Pancreas (tissue), 10 donors: ENCODE measurements around the gene CXCL12. TPM values are rescaled to one million over a fixed set of nuclear protein-coding genes. Genes with fewer than 3 reads are reported as not detected.
A peak's percentile ranks its signal among the peaks of the same experiment; 100 is the strongest.

Experiments used
- ATAC-seq, 4 donors: fragments of 200-7000 bp; cut with Tn5 transposase; one replicate each; pipeline versions ENCODE4 v1.8.0 to v1.9.1; 2020; ENCODE audit warnings: mild to moderate bottlenecking in 4 of 4, moderate library complexity in 4 of 4
- DNase-seq, 6 donors: peaks; one replicate each; pipeline ENCODE4 v3.0.0-alpha.2; 2020
- FAIRE-seq: peaks from 2 replicates; lab custom pipeline; 2012; peaks lifted over from hg19 to GRCh38; lab: Jason Lieb, UNC
- H3K27ac ChIP-seq, 4 donors: fragments of 200-600 bp; sonication (generic); 1 replicate in 3 of 4; 2 replicates in 1 of 4; pipeline versions ENCODE4 v1.5.0 to v1.8.0; 2020
- H3K27me3 ChIP-seq, 4 donors: fragments of 200-600 bp; one replicate each; pipeline ENCODE4 v1.8.0; 2021
- H3K36me3 ChIP-seq, 3 donors: fragments of 200-600 bp; sonication (generic) in 1 of 3; one replicate each; pipeline versions ENCODE4 v1.5.0 to v1.8.0; 2020 to 2021
- H3K4me1 ChIP-seq, 3 donors: fragments of 200-600 bp; one replicate each; pipeline ENCODE4 v1.8.0; 2021
- H3K4me3 ChIP-seq, 4 donors: fragments of 200-600 bp; sonication (generic) in 2 of 4; one replicate each; pipeline versions ENCODE4 v1.5.0 to v1.8.0; 2020 to 2021
- H3K9me3 ChIP-seq, 4 donors: fragments of 200-600 bp; one replicate each; pipeline ENCODE4 v1.8.0; 2021
- WGBS, 2 donors: extraction: QIAGEN DNeasy Blood & Tissue Kit; methylation state at CpG; one replicate each; pipeline ENCODE4 v1.1.7; 2013; 5-methylcytosine and 5-hydroxymethylcytosine counted together
- intact Hi-C, 3 donors: fragments of 100-400 bp; cut with DNase I; formaldehyde crosslinking; loops; one replicate each; pipeline versions ENCODE4 v1.11.1 to v1.14.2; 2022
- polyA plus RNA-seq, 2 donors: library from polyadenylated mRNA; stranded (reverse); fragments of 200-250 nt; gene quantifications; one replicate each; pipeline ENCODE4 v1.2.3, GENCODE V29; 2013
- total RNA-seq, 6 donors: library from RNA; stranded (reverse); fragmentation: NEBNext Ultra II Directional in 4 of 6; extraction: Animal tissue kit (Norgen Biotek cat#: 25700) in 4 of 6; gene quantifications; one replicate each; pipeline versions ENCODE4 v1.2.1 to v1.2.4, GENCODE V29; 2021 to 2023
- TF ChIP-seq, protein P1 (sequence below), 4 donors: fragments of 200-600 bp; sonication (generic) in 3 of 4; IDR thresholded peaks; one replicate each; pipeline versions ENCODE4 v1.5.0 to v1.8.0; 2021; ENCODE audit warnings: antibody characterized with exemption in 4 of 4
- donor health status: healthy with polysubstance abuse.
- donor health status: DM: no; HTN: no; CAD: no; lungs with moderate emphysema.
- donor health status: DM: no; HTN: no; CAD: no.
- donor health status: control.
- donor health status: control.
- donor health status: Bipolar disorder and iron deficiency.
- donor health status: DM: yes; HTN: yes; CAD: no.
- donor health status: DM: no; HTN: no; CAD: no.
- donor health status: DM: no; HTN: no; CAD: no.
- donor health status: DM: yes; HTN: yes; CAD: no.

The CXCL12 gene
- total RNA-seq (100 to 1,000 TPM in 3 of 6 donors, 10 to 100 TPM in 3; 80.2 to 131 (median 106) TPM), polyA plus RNA-seq (10 to 100 TPM; 35.9 to 51.1 TPM)

DNA sequence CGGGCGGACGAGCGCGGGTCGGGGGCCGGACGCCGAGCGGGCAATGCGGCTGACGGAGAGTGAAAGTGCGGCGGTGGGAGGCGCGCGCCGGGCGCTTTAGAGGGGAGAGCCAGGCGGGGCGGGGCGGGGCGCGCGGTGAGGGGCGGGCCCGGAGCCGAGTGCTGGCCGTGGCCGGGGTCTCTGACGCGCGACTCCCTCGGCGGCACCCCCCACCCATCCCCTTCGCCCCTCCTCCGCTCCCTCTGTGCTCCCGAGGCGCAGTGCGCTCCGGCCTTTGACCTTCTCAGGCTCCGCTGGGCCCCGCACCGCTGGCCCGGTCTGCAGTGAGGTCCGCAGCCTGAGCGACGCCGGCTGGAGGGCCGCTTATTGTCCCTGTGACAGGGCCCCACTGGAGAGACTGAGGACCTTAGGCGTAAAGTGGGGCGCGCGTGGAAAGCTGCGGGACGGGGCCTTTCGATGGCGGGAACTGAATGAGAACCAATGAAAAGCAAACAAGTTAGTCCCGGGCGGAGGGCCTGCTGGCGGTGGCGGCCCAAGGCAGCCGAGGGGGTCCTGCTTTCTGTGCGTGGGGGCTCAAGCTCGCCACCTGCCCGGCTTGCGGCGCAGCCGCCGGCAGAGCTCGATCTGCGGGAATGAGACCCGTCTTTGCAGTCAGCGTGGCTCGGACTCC, at the start of gene CXCL12:
TSS of gene CXCL12 (minus strand) at position 72 of the 670 bp plus-strand sequence. CDS start 92 bp downstream, outside the sequence.
- DNase-seq (peak; percentile 62 to 85 (median 70)), ATAC-seq (peak; percentile 53 to 66 (median 58)), FAIRE-seq (no peak)
- TF ChIP-seq, protein P1, sequence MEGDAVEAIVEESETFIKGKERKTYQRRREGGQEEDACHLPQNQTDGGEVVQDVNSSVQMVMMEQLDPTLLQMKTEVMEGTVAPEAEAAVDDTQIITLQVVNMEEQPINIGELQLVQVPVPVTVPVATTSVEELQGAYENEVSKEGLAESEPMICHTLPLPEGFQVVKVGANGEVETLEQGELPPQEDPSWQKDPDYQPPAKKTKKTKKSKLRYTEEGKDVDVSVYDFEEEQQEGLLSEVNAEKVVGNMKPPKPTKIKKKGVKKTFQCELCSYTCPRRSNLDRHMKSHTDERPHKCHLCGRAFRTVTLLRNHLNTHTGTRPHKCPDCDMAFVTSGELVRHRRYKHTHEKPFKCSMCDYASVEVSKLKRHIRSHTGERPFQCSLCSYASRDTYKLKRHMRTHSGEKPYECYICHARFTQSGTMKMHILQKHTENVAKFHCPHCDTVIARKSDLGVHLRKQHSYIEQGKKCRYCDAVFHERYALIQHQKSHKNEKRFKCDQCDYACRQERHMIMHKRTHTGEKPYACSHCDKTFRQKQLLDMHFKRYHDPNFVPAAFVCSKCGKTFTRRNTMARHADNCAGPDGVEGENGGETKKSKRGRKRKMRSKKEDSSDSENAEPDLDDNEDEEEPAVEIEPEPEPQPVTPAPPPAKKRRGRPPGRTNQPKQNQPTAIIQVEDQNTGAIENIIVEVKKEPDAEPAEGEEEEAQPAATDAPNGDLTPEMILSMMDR (IDR thresholded peaks at IDR 0.05) = no peak
- peak within 1 kb of the TSS; percentile 68 to 82 (median 70) for H3K27ac ChIP-seq
- H3K36me3 ChIP-seq = no peaks in the 10 kb centered on the region
- intact Hi-C loops = loop anchor here in 2 of 3 donors (5.0 kb wide), 1 partner anchor 713 kb away; no protein-coding TSS in a partner anchor
- H3K27me3 ChIP-seq = no peaks in the 10 kb centered on the region
- H3K9me3 ChIP-seq = no peaks in the 10 kb centered on the region
- WGBS, 2 donors = 3% methylated on average over 57 to 75 of the region's 75 CpGs
- peaks cover 0 to 12% (median 0%) of the 10 kb centered on the region in 3 donors for H3K4me1 ChIP-seq
- peak within 1 kb of the TSS; percentile 69 to 86 (median 79) for H3K4me3 ChIP-seq

DNA sequence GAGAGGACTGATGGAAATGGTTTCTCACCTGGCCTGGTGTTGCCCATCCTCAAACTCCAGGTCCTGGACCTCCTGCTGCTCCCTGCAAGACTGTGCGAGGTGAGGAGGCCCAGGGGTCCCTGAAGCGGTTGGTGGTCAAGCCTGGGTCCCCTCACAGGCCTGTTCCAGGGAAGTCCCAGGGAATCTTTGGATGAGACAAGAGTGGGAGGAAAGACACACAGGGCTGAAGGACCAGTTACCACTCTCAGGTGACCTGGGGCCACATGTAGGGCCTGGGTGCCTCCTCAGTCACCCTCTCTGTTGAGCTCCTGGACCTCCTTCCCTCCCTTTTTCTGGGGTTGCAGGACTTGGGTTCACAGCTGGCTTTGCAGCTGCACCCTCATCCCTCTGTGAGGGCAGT, 42.6 kb upstream of the CXCL12 start:
- intact Hi-C loops = no loop called here
- Histone ChIP-seq H3K4me1 (no peaks in the 10 kb centered on the region), H3K36me3 (no peaks in the 10 kb centered on the region), H3K4me3 (no peak overlapping the region), H3K27ac (no peak overlapping the region), H3K9me3 (no peaks in the 10 kb centered on the region), H3K27me3 (no peaks in the 10 kb centered on the region)
- no peak for ATAC-seq
- DNase-seq = no peak
- TF ChIP-seq, protein P1 (IDR thresholded peaks at IDR 0.05) = no peak
- no peak for FAIRE-seq
- 90 to 92% methylated on average over 2 of the region's 2 CpGs for WGBS, 2 donors

DNA sequence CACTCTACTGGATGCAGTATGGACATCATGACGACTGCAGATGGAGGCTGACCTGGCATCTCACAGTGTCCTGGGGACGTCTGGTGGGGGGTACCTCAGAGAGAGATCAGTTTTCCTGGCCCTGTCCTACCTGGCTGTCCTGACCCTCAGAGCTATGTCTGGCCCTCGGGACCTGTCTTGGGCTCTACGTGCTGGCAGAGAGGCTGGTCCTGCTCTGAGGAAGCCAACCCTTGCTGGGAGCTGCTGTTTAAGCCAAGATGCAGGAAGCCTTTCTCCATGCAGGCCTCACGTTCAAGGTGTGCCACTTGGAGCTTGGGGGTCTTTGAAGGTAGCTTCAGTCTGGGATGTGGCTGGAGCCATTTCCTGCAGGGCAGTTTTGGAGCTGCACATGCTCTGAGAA, 42.1 kb upstream of the CXCL12 start:
- FAIRE-seq = no peak
- TF ChIP-seq, protein P1 (IDR thresholded peaks at IDR 0.05) = no peak
- 79 to 81% methylated on average over 5 of the region's 5 CpGs for WGBS, 2 donors
- no peak for ATAC-seq
- Histone ChIP-seq H3K27ac (no peak overlapping the region), H3K27me3 (no peaks in the 10 kb centered on the region), H3K36me3 (no peaks in the 10 kb centered on the region), H3K4me3 (no peak overlapping the region), H3K4me1 (no peaks in the 10 kb centered on the region), H3K9me3 (no peaks in the 10 kb centered on the region)
- intact Hi-C loops = no loop called here
- no peak for DNase-seq

DNA sequence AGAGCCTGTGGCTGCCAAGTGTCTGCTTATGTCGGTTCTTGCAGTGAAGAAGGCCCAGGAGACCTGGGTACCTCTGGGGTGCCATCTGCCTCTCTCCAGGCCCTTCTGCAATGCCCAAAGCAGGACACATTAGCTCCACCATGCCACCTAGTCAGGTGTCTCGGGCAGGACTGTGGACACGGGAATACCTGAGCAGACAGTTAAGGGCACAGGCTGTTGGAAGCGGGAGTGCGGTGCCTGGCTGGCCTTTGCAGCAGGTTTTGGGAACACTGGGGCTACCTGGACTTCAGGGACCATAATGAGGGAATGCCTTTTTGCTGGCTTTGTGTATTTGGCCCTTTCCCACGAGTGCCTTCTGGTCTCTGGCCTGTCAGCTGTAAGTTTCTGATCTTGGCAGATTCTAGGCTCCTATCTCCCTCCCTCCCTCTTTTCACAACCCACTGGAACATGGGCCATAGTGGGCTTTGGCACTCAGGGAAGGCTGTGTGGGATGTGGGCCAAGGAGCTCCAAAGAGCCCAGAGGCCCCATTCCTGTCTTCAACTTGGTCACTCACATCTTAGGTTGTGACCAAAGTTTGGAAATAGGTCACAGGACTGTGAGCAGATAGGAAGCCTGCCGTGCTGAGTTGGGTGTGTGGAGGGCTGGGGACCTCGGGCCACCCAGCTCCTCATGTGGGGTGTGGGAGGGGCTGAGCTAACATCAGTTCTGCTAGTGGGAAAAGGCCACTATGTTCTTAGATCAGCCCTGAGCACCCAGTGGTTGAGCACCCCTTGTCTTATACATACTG, 41.5 kb upstream of the CXCL12 start:
- no peak overlapping the region for H3K27ac ChIP-seq
- intact Hi-C loops = no loop called here
- no peak overlapping the region for H3K4me3 ChIP-seq
- H3K36me3 ChIP-seq = no peaks in the 10 kb centered on the region
- no peaks in the 10 kb centered on the region for H3K4me1 ChIP-seq
- ATAC-seq (no peak), DNase-seq (no peak), FAIRE-seq (no peak)
- WGBS, 2 donors = 81 to 86% methylated on average over 8 of the region's 8 CpGs
- no peaks in the 10 kb centered on the region for H3K9me3 ChIP-seq
- TF ChIP-seq, protein P1 (IDR thresholded peaks at IDR 0.05) = no peak
- no peaks in the 10 kb centered on the region for H3K27me3 ChIP-seq
